Thyroid gland (tissue), 4 donors: Measurements from ENCODE around the gene SEPTIN10. TPM values are rescaled to one million over a fixed set of nuclear protein-coding genes. Genes with fewer than 3 reads are reported as not detected.

ENCODE experiments used
- DNase-seq, 2 donors: peaks; one replicate each; pipeline ENCODE4 v3.0.0-alpha.2; 2019
- H3K27ac ChIP-seq, 3 donors: fragments of 200-600 bp; sonication (generic); 1 replicate in 2 of 3; 2 replicates in 1 of 3; pipeline ENCODE4 v1.5.1; 2016 to 2019; ENCODE audit warnings: mild to moderate bottlenecking in 1 of 3, moderate library complexity in 1 of 3
- H3K27me3 ChIP-seq: fragments of 200-600 bp; sonication (generic); one replicate; pipeline ENCODE4 v1.5.1; 2019
- H3K36me3 ChIP-seq, 2 donors: fragments of 200-600 bp; sonication (generic); one replicate each; pipeline ENCODE4 v1.5.1; 2016 to 2019
- H3K4me1 ChIP-seq, 2 donors: fragments of 200-600 bp; sonication (generic); one replicate each; pipeline ENCODE4 v1.5.1; 2017 to 2019
- H3K4me3 ChIP-seq, 3 donors: fragments of 200-600 bp; sonication (generic); replicated peaks in 1 of 3; 1 replicate in 2 of 3; 2 replicates in 1 of 3; pipeline ENCODE4 v1.5.1; 2016; ENCODE audit warnings: mild to moderate bottlenecking in 1 of 3
- H3K9me3 ChIP-seq: fragments of 200-600 bp; sonication (generic); one replicate; pipeline ENCODE4 v1.5.1; 2017
- POLR2A ChIP-seq, 2 donors: fragments of 450-650 bp; IDR thresholded peaks; one replicate each; pipeline ENCODE4 v1.6.1; 2017; ENCODE audit warnings: antibody characterized with exemption in 2 of 2, mild to moderate bottlenecking in 2 of 2, moderate library complexity in 1 of 2
- WGBS, 2 donors: methylation state at CpG; one replicate each; pipeline ENCODE4 v1.1.5; 2017; 5-methylcytosine and 5-hydroxymethylcytosine counted together
- intact Hi-C: fragments of 100-400 bp; cut with DNase I; formaldehyde crosslinking; loops from one replicate; pipeline ENCODE4 v1.15.1; 2023
- total RNA-seq, 4 donors: library from RNA; depleted of rRNA; stranded (reverse); fragments of >200 nt; gene quantifications; one replicate each; pipeline ENCODE4 v1.2.3, GENCODE V29; 2016
- TF ChIP-seq, protein P1 (sequence below), 6 experiments: fragments of 200-600 bp in 3 of 6; fragments of 450-650 bp in 3 of 6; sonication (generic) in 3 of 6; IDR thresholded peaks; one replicate each; pipeline ENCODE4 v1.5.1; 2016 to 2019; ENCODE audit warnings: antibody characterized with exemption in 6 of 6, mild to moderate bottlenecking in 2 of 6, inconsistent platforms in 1 of 6, moderate library complexity in 1 of 6

SEPTIN10 gene
- total RNA-seq, 4 donors from 2014 or later, result 61.7 to 99.3 (median 70.4) TPM

GRCh38 chr2:109558076-109558882, 55.5 kb downstream of the SEPTIN10 start:
- TF ChIP-seq, protein P1, sequence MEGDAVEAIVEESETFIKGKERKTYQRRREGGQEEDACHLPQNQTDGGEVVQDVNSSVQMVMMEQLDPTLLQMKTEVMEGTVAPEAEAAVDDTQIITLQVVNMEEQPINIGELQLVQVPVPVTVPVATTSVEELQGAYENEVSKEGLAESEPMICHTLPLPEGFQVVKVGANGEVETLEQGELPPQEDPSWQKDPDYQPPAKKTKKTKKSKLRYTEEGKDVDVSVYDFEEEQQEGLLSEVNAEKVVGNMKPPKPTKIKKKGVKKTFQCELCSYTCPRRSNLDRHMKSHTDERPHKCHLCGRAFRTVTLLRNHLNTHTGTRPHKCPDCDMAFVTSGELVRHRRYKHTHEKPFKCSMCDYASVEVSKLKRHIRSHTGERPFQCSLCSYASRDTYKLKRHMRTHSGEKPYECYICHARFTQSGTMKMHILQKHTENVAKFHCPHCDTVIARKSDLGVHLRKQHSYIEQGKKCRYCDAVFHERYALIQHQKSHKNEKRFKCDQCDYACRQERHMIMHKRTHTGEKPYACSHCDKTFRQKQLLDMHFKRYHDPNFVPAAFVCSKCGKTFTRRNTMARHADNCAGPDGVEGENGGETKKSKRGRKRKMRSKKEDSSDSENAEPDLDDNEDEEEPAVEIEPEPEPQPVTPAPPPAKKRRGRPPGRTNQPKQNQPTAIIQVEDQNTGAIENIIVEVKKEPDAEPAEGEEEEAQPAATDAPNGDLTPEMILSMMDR (IDR thresholded peaks at IDR 0.05), result no peak
- no peak for TF ChIP-seq POLR2A (IDR thresholded peaks at IDR 0.05)
- Histone ChIP-seq H3K27ac (no peak overlapping the region), H3K36me3 (no peaks in the 10 kb centered on the region), H3K4me1 (no peaks in the 10 kb centered on the region), H3K9me3 (no peaks in the 10 kb centered on the region), H3K27me3 (no peaks in the 10 kb centered on the region), H3K4me3 (no peak overlapping the region)
- intact Hi-C loops, result no loop called here
- 80 to 82% methylated on average over 9 of the region's 9 CpGs for WGBS, 2 donors
- DNase-seq, result no peak

GRCh38 chr2:109557309-109557708, 56.5 kb downstream of the SEPTIN10 start:
- Histone ChIP-seq H3K27me3 (no peaks in the 10 kb centered on the region), H3K27ac (no peak overlapping the region), H3K4me3 (no peak overlapping the region), H3K36me3 (peaks cover 0 to 5% of the 10 kb centered on the region in 2 donors), H3K4me1 (no peaks in the 10 kb centered on the region), H3K9me3 (no peaks in the 10 kb centered on the region)
- DNase-seq, result no peak
- 80 to 95% methylated on average over 1 of the region's 1 CpG for WGBS, 2 donors
- intact Hi-C loops, result no loop called here
- TF ChIP-seq, protein P1 (IDR thresholded peaks at IDR 0.05), result no peak
- no peak for TF ChIP-seq POLR2A (IDR thresholded peaks at IDR 0.05)

GRCh38 chr2:109555346-109555900, 58.3 kb downstream of the SEPTIN10 start:
- Histone ChIP-seq H3K4me1 (no peaks in the 10 kb centered on the region), H3K9me3 (no peaks in the 10 kb centered on the region), H3K27me3 (no peaks in the 10 kb centered on the region), H3K4me3 (no peak overlapping the region), H3K36me3 (peaks cover 0 to 10% of the 10 kb centered on the region in 2 donors), H3K27ac (no peak overlapping the region)
- DNase-seq, result no peak
- TF ChIP-seq, protein P1 (IDR thresholded peaks at IDR 0.05), result no peak
- no peak for TF ChIP-seq POLR2A (IDR thresholded peaks at IDR 0.05)
- intact Hi-C loops, result no loop called here
- 91 to 94% methylated on average over 9 of the region's 9 CpGs for WGBS, 2 donors

- DNase-seq, result no peak
- intact Hi-C loops, result no loop called here
- Histone ChIP-seq H3K9me3 (no peaks in the 10 kb centered on the region), H3K27ac (no peak overlapping the region), H3K4me3 (no peak overlapping the region), H3K4me1 (no peaks in the 10 kb centered on the region), H3K36me3 (peaks cover 0 to 10% of the 10 kb centered on the region in 2 donors), H3K27me3 (no peaks in the 10 kb centered on the region)
- TF ChIP-seq POLR2A (IDR thresholded peaks at IDR 0.05), result no peak
- TF ChIP-seq, protein P1 (IDR thresholded peaks at IDR 0.05), result no peak
- 88 to 94% methylated on average over 2 of the region's 2 CpGs for WGBS, 2 donors
Observed at GRCh38 chr2:109554758-109555157, 59.0 kb downstream of the SEPTIN10 start.

GRCh38 chr2:109549016-109549590, 64.7 kb downstream of the SEPTIN10 start:
- no peak for DNase-seq
- intact Hi-C loops, result loop anchor here (5.0 kb wide), 2 partner anchors 163 to 183 kb away; no protein-coding TSS in a partner anchor

More at GRCh38 chr2:109549016-109549590, 64.7 kb downstream of the SEPTIN10 start:
- 91 to 92% methylated on average over 4 of the region's 4 CpGs for WGBS, 2 donors
- TF ChIP-seq, protein P1 (IDR thresholded peaks at IDR 0.05), result no peak
- no peak for TF ChIP-seq POLR2A (IDR thresholded peaks at IDR 0.05)
- H3K36me3 ChIP-seq, result peaks cover 0 to 10% of the 10 kb centered on the region in 2 donors
- H3K27me3 ChIP-seq, result no peaks in the 10 kb centered on the region
- H3K4me3 ChIP-seq, result no peak overlapping the region
- H3K27ac ChIP-seq, result no peak overlapping the region
- no peaks in the 10 kb centered on the region for H3K9me3 ChIP-seq
- no peaks in the 10 kb centered on the region for H3K4me1 ChIP-seq
